ENCODE data around the gene SAMD9L.
"Not testable (repeated sequence)": the region's sequence is repeated elsewhere in the genome, so short reads cannot be mapped to it uniquely, and the experiment has no call there.

- TF ChIP-seq CTCF (conservative IDR thresholded peaks at IDR 0.05 in 1 of 2, IDR thresholded peaks at IDR 0.05 in 1 of 2; ENCODE audit: extremely low read depth in 1 of 2, insufficient read depth in 1 of 2, low read depth in 1 of 2, low read length in 2 of 2); EZH2 (IDR thresholded peaks at IDR 0.05; ENCODE audit: borderline replicate concordance, low read length): not testable (repeated sequence)
Observed at GRCh38 chr7:93126954-93127353, 21.2 kb downstream of the SAMD9L start.

Measured in mammary epithelial cell (primary cell).